Vagina (tissue), 2 donors: Measurements from ENCODE around the gene SCARB2.

ENCODE experiments used
- POLR2A ChIP-seq, 2 donors: fragments of 450-650 bp; IDR thresholded peaks; one replicate each; pipeline ENCODE4 v1.6.1; 2017; ENCODE audit warnings: antibody characterized with exemption in 2 of 2, mild to moderate bottlenecking in 2 of 2, moderate library complexity in 2 of 2
- TF ChIP-seq, protein P1 (sequence below), 3 experiments: fragments of 450-650 bp in 2 of 3; fragments of 200-600 bp in 1 of 3; sonication (generic) in 1 of 3; IDR thresholded peaks; one replicate each; pipeline ENCODE4 v1.5.1; 2017 to 2019; ENCODE audit warnings: antibody characterized with exemption in 3 of 3, mild to moderate bottlenecking in 2 of 3, moderate library complexity in 2 of 3

DNA sequence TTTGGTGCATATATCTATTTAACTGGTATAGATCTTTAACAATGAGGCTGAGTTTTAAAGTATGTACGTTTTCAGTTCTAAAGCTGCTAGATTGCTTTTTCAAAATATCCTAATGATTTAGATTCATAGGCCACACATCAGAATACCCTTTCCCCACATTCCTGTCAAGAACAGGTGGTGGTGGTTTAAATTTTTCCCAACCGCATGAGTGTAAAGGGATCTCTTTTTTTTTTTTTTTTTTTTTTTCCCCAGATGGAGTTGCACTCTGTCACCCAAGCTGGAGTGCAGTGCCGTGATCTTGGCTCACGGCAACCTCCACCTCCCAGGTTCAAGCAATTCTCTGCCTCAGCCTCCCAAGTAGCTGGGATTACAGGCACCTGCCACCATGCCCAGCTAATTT is 93.4 kb downstream of the SCARB2 start:
- TF ChIP-seq, protein P1, sequence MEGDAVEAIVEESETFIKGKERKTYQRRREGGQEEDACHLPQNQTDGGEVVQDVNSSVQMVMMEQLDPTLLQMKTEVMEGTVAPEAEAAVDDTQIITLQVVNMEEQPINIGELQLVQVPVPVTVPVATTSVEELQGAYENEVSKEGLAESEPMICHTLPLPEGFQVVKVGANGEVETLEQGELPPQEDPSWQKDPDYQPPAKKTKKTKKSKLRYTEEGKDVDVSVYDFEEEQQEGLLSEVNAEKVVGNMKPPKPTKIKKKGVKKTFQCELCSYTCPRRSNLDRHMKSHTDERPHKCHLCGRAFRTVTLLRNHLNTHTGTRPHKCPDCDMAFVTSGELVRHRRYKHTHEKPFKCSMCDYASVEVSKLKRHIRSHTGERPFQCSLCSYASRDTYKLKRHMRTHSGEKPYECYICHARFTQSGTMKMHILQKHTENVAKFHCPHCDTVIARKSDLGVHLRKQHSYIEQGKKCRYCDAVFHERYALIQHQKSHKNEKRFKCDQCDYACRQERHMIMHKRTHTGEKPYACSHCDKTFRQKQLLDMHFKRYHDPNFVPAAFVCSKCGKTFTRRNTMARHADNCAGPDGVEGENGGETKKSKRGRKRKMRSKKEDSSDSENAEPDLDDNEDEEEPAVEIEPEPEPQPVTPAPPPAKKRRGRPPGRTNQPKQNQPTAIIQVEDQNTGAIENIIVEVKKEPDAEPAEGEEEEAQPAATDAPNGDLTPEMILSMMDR (IDR thresholded peaks at IDR 0.05), result no peak
- TF ChIP-seq POLR2A (IDR thresholded peaks at IDR 0.05), result no peak
